Activated CD8-positive, alpha-beta T cell treated with anti-CD3 and anti-CD28 coated beads for 36 hours (primary cell): Measurements from ENCODE around the gene FBP1. TPM values are rescaled to one million over a fixed set of nuclear protein-coding genes. Genes with fewer than 3 reads are reported as not detected.

Experiments
- ATAC-seq: fragments of 200-7000 bp; cut with Tn5 transposase; one replicate; pipeline ENCODE4 v1.10.0; 2021; ENCODE audit warnings: mild to moderate bottlenecking, moderate library complexity
- CTCF ChIA-PET: fragments of 350-600 bp; sonication (Branson Sonifier 250); formaldehyde crosslinking; loops from one replicate; lab custom pipeline; 2021; ENCODE audit warnings: antibody characterized with exemption; lab: Charles Lee
- POLR2A ChIA-PET: fragments of 350-600 bp; sonication (Branson Sonifier 250); formaldehyde crosslinking; loops from one replicate; lab custom pipeline; 2021; ENCODE audit warnings: antibody characterized with exemption; lab: Charles Lee
- DNase-seq: peaks from one replicate; pipeline ENCODE4 v3.0.0-alpha.2; 2020
- H3K27ac Mint-ChIP-seq: one replicate; pipeline ENCODE4 v1.8.0; 2021; ENCODE audit warnings: mild to moderate bottlenecking, mixed read lengths
- H3K27me3 Mint-ChIP-seq: one replicate; pipeline ENCODE4 v1.8.0; 2021; ENCODE audit warnings: mixed read lengths
- H3K36me3 Mint-ChIP-seq: one replicate; pipeline ENCODE4 v1.8.0; 2021; ENCODE audit warnings: low read depth, mixed read lengths
- H3K4me1 Mint-ChIP-seq: one replicate; pipeline ENCODE4 v1.8.0; 2021; ENCODE audit warnings: low read depth, mixed read lengths
- H3K4me3 Mint-ChIP-seq: one replicate; pipeline ENCODE4 v1.8.0; 2021; ENCODE audit warnings: mild to moderate bottlenecking, moderate library complexity, mixed read lengths
- H3K9me3 Mint-ChIP-seq: one replicate; pipeline ENCODE4 v1.8.0; 2021; ENCODE audit warnings: mixed read lengths
- CTCF ChIP-seq: fragments of 200-600 bp; IDR thresholded peaks from one replicate; pipeline ENCODE4 v1.8.0; 2022; ENCODE audit warnings: antibody characterized with exemption, mild to moderate bottlenecking
- intact Hi-C: fragments of 100-400 bp; cut with micrococcal nuclease; formaldehyde crosslinking; loops from one replicate; pipeline ENCODE4 v1.10.0; 2022
- total RNA-seq, 2 experiments: library from RNA; stranded (reverse); gene quantifications; one replicate each; pipeline ENCODE4 v1.2.3, GENCODE V29; 2021

The FBP1 gene
- total RNA-seq, 2 experiments from 2014 or later, result 1.2 to 1.4 TPM

DNA sequence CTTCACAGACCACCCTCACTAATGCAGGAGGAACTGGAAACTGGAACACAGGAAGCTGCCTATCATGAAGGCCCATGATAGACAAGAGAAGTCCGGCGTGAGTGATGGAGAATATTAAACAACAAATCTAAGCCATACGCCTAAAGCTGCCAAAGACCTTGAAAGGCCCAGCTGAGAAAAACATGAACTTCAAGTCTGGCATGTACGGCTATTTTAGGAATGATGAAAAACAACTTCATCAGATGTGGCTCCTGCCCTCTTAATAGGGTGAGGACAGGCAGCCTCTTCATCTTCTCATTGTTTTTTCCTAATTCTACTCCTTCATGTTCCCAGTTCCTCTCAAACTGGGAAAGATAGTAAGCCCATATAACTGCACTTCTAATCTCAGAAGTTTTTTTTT, 20.3 kb downstream of the FBP1 start:
- intact Hi-C loops, result no loop called here
- POLR2A ChIA-PET, result no interaction called here

DNA sequence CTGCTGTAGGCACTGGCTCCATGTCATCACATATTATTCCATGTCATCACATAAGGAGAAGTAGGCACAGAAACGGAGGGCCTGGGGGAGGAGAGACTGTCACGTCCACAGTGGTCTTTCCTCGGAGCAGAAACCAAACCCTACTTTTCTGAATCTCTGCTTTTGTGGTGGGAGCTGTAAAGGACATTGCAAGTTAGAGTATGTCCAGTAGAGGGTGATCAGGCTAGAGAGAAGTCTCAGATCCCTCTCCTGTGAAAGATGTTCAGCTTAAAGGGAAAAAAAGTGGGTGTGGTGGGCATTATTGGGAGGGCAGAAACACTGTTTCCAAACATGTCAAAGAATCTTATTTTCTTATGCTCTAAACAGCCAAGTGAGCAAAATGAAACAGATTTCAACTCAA, 26.3 kb downstream of the FBP1 start:
- Mint-ChIP-seq H3K4me3 (no peak overlapping the region), H3K27ac (no peak overlapping the region), H3K4me1 (peaks cover 8% of the 10 kb centered on the region), H3K9me3 (no peaks in the 10 kb centered on the region), H3K27me3 (peaks cover 7% of the 10 kb centered on the region), H3K36me3 (no peaks in the 10 kb centered on the region)
- intact Hi-C loops, result no loop called here
- no peak for TF ChIP-seq CTCF
- no peak for ATAC-seq
- ChIA-PET CTCF (interaction anchor here (0.6 to 1.0 kb wide), 3 partner anchors 10 to 567 kb away, joined by 3 read pairs; no protein-coding TSS in a partner anchor), POLR2A (interaction anchor here (1.0 kb wide), 1 partner anchor 13 kb away, joined by 3 read pairs; no protein-coding TSS in a partner anchor)
- no peak for DNase-seq

More for the DNA sequence above, 20.3 kb downstream of the FBP1 start:
- CTCF ChIA-PET, result interaction anchor here (1.0 to 1.5 kb wide), 2 partner anchors 62 to 509 kb away, joined by 3 to 5 read pairs; no protein-coding TSS in a partner anchor
- H3K4me1 Mint-ChIP-seq, result peaks cover 7% of the 10 kb centered on the region
- TF ChIP-seq CTCF, result no peak
- no peaks in the 10 kb centered on the region for H3K9me3 Mint-ChIP-seq
- ATAC-seq, result no peak
- no peak overlapping the region for H3K4me3 Mint-ChIP-seq
- no peaks in the 10 kb centered on the region for H3K36me3 Mint-ChIP-seq
- no peak overlapping the region for H3K27ac Mint-ChIP-seq
- peaks cover 2% of the 10 kb centered on the region for H3K27me3 Mint-ChIP-seq
- no peak for DNase-seq

- intact Hi-C loops, result no loop called here
- Mint-ChIP-seq H3K27ac (no peak overlapping the region), H3K27me3 (peaks cover 7% of the 10 kb centered on the region), H3K4me1 (peaks cover 8% of the 10 kb centered on the region), H3K9me3 (no peaks in the 10 kb centered on the region), H3K36me3 (no peaks in the 10 kb centered on the region), H3K4me3 (no peak overlapping the region)
- POLR2A ChIA-PET, result no interaction called here
- DNase-seq, result peak; percentile 2
- ATAC-seq, result peak; percentile 14
- no peak for TF ChIP-seq CTCF
- CTCF ChIA-PET, result interaction anchor here (0.7 to 1.0 kb wide), 2 partner anchors 11 kb away, joined by 3 to 4 read pairs; no protein-coding TSS in a partner anchor
Observed at GRCh38 chr9:94612071-94612470, 27.2 kb downstream of the FBP1 start.

GRCh38 chr9:94611638-94612068, 27.7 kb downstream of the FBP1 start:
- Mint-ChIP-seq H3K27me3 (peaks cover 7% of the 10 kb centered on the region), H3K9me3 (no peaks in the 10 kb centered on the region), H3K36me3 (no peaks in the 10 kb centered on the region), H3K4me1 (peaks cover 8% of the 10 kb centered on the region), H3K27ac (no peak overlapping the region), H3K4me3 (peak overlapping the region; percentile 14)
- DNase-seq, result peak; percentile 90
- TF ChIP-seq CTCF, result no peak
- peak; percentile 90 for ATAC-seq
- ChIA-PET CTCF (interaction anchor here (0.7 kb wide), 1 partner anchor 11 kb away, joined by 4 read pairs; no protein-coding TSS in a partner anchor), POLR2A (no interaction called here)
- intact Hi-C loops, result no loop called here

GRCh38 chr9:94610181-94610606, 29.1 kb downstream of the FBP1 start:
- intact Hi-C loops, result no loop called here
- Mint-ChIP-seq H3K36me3 (no peaks in the 10 kb centered on the region), H3K9me3 (no peaks in the 10 kb centered on the region), H3K4me3 (no peak overlapping the region), H3K27me3 (peaks cover 7% of the 10 kb centered on the region), H3K27ac (no peak overlapping the region), H3K4me1 (peaks cover 8% of the 10 kb centered on the region)
- ChIA-PET CTCF (no interaction called here), POLR2A (interaction anchor here (0.9 kb wide), 1 partner anchor 24 kb away, joined by 3 read pairs; no protein-coding TSS in a partner anchor)
- ATAC-seq (no peak), DNase-seq (no peak)
- TF ChIP-seq CTCF, result no peak
